ENCODE measurements around the gene SYNE4.
A peak's percentile ranks its signal among the peaks of the same experiment; 100 is the strongest.

SYNE4 gene

GRCh38 chr19:36009633-36010379 is 1.2 kb upstream of the SYNE4 start:
- no peak for DNase-seq
- Histone ChIP-seq H3K36me3 (no peaks in the 10 kb centered on the region), H3K9me3 (no peaks in the 10 kb centered on the region), H3K27me3 (no peaks in the 10 kb centered on the region), H3K4me3 (peak overlapping the region; percentile 45 to 56), H3K27ac (peak overlapping the region; percentile 76 to 78), H3K4me1 (peaks cover 0 to 38% (median 25%) of the 10 kb centered on the region in 4 donors)
- TF ChIP-seq CTCF (IDR thresholded peaks at IDR 0.05): no peak
- intact Hi-C loops (cut with DNase I; ENCODE audit: low total_unique reads): no loop called here

- H3K4me3 ChIP-seq: peak overlapping the region; percentile 45 to 56
- no peaks in the 10 kb centered on the region for H3K36me3 ChIP-seq
- H3K27me3 ChIP-seq: no peaks in the 10 kb centered on the region
- H3K4me1 ChIP-seq: peaks cover 0 to 32% (median 21%) of the 10 kb centered on the region in 4 donors
- peak overlapping the region; percentile 76 to 78 for H3K27ac ChIP-seq
- H3K9me3 ChIP-seq: no peaks in the 10 kb centered on the region
- DNase-seq: peak; percentile 71 to 88
- no peak for TF ChIP-seq CTCF (IDR thresholded peaks at IDR 0.05)
- intact Hi-C loops (cut with DNase I; ENCODE audit: low total_unique reads): no loop called here
Observed at GRCh38 chr19:36009220-36009619, 607 bp upstream of the SYNE4 start.

GRCh38 chr19:36006955-36007354 is 1.7 kb downstream of the SYNE4 start:
- peaks cover 0 to 23% (median 13%) of the 10 kb centered on the region in 4 donors for H3K4me1 ChIP-seq
- no peak for TF ChIP-seq CTCF (IDR thresholded peaks at IDR 0.05)
- H3K4me3 ChIP-seq: no peak overlapping the region
- peaks cover 0 to 17% (median 0%) of the 10 kb centered on the region in 3 donors for H3K36me3 ChIP-seq
- intact Hi-C loops (cut with DNase I; ENCODE audit: low total_unique reads): no loop called here
- H3K27ac ChIP-seq: no peak overlapping the region
- no peaks in the 10 kb centered on the region for H3K27me3 ChIP-seq
- no peaks in the 10 kb centered on the region for H3K9me3 ChIP-seq
- no peak for DNase-seq

- H3K4me1 ChIP-seq: peaks cover 0 to 15% (median 9%) of the 10 kb centered on the region in 4 donors
- intact Hi-C loops (cut with DNase I; ENCODE audit: low total_unique reads): no loop called here
- DNase-seq: no peak
- H3K4me3 ChIP-seq: no peak overlapping the region
- H3K36me3 ChIP-seq: peaks cover 2 to 35% (median 13%) of the 10 kb centered on the region in 3 donors
- no peak for TF ChIP-seq CTCF (IDR thresholded peaks at IDR 0.05)
- no peaks in the 10 kb centered on the region for H3K27me3 ChIP-seq
- no peaks in the 10 kb centered on the region for H3K9me3 ChIP-seq
- H3K27ac ChIP-seq: no peak overlapping the region
Observed at GRCh38 chr19:36003284-36003683, 5.3 kb downstream of the SYNE4 start.

- Histone ChIP-seq H3K4me3 (no peak overlapping the region), H3K27me3 (no peaks in the 10 kb centered on the region), H3K9me3 (no peaks in the 10 kb centered on the region), H3K4me1 (peaks cover 0 to 26% (median 15%) of the 10 kb centered on the region in 4 donors), H3K36me3 (peaks cover 6 to 46% (median 13%) of the 10 kb centered on the region in 3 donors), H3K27ac (no peak overlapping the region)
- no peak for TF ChIP-seq CTCF (IDR thresholded peaks at IDR 0.05)
- intact Hi-C loops (cut with DNase I; ENCODE audit: low total_unique reads): no loop called here
- no peak for DNase-seq
Observed at GRCh38 chr19:36001605-36002004, 7.0 kb downstream of the SYNE4 start.

Data from tibial artery (tissue), 4 donors.